ENCODE results near the gene KIF3C.
"Not testable (repeated sequence)": the region's sequence is repeated elsewhere in the genome, so short reads cannot be mapped to it uniquely, and the experiment has no call there.

KIF3C gene

DNA sequence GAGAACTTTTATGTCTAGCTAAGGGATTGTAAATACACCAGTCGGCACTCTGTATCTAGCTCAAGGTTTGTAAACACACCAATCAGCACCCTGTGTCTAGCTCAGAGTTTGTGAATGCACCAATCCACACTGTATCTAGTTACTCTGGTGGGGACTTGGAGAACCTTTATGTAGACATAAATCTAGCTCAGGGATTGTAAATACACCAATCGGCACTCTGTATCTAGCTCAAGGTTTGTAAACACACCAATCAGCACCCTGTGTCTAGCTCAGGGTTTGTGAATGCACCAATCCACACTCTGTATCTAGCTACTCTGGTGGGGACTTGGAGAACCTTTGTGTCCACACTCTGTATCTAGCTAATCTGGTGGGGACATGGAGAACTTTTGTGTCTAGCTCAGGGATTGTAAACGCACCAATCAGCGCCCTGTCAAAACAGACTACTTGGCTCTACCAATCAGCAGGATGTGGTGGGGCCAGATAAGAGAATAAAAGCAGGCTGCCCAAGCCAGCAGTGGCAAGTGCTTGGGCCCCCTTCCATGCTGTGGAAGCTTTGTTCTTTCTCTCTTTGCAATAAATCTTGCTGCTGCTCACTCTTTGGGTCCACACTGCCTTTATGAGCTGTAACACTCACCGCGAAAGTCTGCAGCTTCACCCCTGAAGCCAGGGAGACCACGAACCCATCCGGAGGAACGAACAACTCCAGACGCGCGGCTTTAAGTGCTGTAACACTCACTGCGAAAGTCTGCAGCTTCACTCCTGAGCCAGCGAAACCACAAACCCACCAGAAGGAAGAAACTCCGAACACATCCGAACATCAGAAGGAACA lies 66.1 kb downstream of the KIF3C start:
- DNase-seq (ENCODE audit: low spot score) = not testable (repeated sequence)

- not testable (repeated sequence) for DNase-seq (ENCODE audit: low spot score)
Observed at GRCh38 chr2:25915411-25915810, 66.9 kb downstream of the KIF3C start.

GRCh38 chr2:25913696-25913973 lies 68.7 kb downstream of the KIF3C start:
- DNase-seq (ENCODE audit: low spot score) = not testable (repeated sequence)

DNA sequence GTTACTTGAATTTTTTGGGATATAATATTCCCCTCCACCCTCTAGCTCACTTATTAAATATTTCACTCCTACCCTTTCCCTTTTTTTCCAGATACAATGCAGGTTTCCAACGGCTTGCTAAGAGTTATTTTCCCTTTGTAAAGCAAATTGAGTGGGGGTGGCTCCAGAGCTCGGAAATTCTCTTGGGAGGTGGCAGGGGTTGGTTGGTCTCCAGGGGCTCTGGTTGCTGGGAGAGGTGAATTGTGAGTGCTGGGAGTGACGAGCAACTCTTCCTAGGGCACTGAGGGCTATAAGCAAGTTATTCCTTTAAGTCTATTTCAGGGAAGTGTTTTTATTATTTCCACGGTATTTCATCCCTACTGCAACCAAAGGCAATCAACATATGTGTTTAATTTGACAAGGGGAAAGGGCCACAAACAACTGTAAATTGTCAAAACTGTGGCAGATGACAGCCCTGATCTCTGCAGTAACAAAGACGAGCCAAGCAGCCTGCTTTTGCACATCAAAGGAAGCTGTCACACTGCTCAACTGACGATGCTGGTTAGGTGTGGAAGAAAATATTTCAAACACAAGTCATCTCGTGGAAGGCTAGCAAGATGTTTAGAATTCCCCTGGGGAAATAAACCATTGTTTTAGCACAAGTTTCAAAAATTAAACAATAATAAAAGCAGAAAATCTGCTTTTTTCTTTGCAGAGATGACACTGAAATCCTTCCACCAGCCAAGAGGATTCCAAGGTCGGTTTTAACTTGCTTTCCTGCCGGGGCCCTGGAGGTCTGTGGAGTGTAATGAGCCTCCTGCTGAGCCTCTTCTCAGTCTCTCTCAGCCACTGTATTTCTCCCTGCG lies 69.2 kb downstream of the KIF3C start:
- DNase-seq (ENCODE audit: low spot score) = peak; percentile 52

- DNase-seq (ENCODE audit: low spot score) = not testable (repeated sequence)
Observed at GRCh38 chr2:25909574-25909973, 72.7 kb downstream of the KIF3C start.

DNA sequence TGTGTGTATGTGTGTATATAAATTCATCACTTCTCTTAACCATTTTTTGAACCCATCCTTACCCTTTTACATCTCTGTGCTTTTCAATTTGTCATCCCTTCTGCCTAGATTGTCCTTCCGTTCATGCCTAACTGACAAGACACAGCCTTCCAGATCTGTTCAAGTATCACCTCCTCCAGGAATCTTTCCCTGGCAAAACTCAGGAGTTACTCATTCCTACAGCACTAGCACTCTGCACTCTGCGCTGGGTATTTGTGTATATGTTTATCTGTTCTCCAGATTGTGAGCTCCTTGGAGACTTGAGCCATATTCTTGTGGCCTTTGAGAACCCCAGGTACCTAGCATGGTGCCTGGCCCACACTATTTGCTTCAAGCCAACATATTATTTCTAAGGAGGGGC lies 77.2 kb downstream of the KIF3C start:
- no peak for DNase-seq (ENCODE audit: low spot score)

- no peak for DNase-seq (ENCODE audit: low spot score)
Observed at GRCh38 chr2:25903216-25903776, 79.0 kb downstream of the KIF3C start.

DNA sequence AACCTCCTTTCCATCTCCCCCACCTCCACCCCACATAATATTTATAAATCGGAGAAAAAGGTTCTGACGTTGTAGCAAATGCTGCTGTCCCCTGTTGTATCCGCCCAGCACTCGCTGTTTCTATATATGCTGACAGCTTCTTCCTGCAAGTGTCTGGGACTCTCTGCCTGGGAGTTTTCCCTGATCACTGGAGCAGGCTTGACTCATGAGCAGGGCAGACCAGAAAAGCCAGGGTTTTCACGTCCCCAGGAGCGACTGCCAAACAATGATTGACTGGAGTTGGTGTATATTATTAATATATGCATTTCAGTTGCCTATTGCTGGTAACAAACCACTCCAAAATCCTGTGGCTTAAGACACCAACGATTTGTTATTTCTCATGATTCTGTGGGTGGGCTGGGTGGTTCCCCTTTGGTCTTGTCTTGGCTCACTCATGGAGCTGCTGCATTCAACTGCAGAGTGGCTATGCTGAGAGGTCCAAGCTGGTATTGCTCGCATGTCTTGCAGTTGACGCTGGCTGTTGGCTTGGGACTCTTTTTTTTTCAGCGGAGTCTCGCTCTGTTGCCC lies 82.8 kb downstream of the KIF3C start:
- DNase-seq (ENCODE audit: low spot score) = no peak

DNA sequence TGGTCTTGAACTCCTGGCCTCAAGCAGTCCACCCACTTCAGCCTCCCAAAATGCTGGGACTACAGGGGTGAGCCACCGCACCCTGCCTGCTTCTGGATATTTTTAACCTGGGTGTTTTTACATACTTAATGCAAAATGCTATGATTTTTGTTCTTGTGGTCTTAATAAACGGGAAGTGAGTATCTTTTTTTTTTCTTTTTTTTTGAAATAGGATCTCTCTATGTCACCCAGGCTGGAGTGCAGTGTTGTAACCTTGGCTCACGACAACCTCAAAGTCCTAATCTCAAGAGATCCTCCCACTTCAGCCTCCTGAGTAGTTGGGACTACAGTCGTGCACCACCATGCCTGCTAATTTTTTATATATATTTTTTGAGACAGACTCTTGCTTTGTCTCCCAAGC lies 84.8 kb downstream of the KIF3C start:
- no peak for DNase-seq (ENCODE audit: low spot score)

DNA sequence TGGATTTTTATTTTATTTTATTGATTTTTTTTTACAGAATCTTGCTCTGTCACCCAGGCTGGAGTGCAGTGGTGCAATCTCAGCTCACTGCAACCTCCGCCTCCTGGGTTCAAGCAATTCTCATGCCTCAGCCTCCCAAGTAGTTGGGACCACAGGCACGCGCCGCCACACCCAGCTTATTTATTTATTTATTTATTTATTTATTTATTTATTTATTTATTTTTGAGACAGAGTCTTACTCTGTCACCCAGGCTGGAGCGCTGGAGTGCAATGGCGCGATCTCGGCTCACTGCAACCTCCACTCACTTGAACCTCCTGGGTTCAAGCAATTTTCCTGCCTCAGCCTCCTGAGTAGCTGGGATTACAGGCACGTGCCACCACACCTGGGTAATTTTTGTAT lies 86.0 kb downstream of the KIF3C start:
- DNase-seq (ENCODE audit: low spot score) = not testable (repeated sequence)

DNA sequence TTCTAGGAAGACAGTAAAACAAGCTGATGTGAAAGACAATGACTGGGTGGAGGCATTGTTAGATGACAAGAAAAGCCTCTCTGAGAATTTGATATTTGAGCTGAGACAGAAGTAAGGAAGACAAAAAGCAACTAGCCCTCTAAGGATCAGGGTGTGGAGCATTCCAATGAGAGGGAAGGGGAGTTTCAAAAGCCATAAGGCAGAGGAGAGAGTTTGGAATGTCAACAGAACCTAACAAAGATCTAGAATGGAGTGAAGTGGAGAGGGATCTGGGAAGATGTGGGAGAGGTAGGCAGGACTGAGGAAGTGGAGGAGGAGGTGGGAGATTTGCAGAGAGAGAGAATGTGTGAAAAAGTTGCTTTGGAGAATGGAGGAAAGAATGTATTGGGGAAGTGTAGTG lies 86.7 kb downstream of the KIF3C start:
- DNase-seq (ENCODE audit: low spot score) = no peak

DNA sequence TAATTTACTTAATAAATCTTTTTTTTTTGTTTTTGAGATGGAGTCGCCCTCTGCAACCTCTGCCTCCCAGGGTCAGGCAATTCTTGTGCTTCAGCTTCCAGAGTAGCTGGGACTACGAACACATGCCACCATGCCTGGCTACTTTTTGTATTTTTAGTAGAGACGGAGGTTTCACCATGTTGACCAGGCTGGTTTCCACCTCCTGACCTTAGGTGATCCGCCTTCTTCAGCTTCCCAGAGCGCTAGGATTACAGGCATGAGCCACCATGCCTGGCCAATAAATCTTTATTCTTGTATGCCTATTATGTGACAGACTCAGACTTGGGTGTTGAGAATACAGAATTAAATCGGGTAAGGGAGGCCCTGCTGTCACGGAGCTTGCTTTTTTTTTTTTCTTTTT lies 87.3 kb downstream of the KIF3C start:
- no peak for DNase-seq (ENCODE audit: low spot score)

DNA sequence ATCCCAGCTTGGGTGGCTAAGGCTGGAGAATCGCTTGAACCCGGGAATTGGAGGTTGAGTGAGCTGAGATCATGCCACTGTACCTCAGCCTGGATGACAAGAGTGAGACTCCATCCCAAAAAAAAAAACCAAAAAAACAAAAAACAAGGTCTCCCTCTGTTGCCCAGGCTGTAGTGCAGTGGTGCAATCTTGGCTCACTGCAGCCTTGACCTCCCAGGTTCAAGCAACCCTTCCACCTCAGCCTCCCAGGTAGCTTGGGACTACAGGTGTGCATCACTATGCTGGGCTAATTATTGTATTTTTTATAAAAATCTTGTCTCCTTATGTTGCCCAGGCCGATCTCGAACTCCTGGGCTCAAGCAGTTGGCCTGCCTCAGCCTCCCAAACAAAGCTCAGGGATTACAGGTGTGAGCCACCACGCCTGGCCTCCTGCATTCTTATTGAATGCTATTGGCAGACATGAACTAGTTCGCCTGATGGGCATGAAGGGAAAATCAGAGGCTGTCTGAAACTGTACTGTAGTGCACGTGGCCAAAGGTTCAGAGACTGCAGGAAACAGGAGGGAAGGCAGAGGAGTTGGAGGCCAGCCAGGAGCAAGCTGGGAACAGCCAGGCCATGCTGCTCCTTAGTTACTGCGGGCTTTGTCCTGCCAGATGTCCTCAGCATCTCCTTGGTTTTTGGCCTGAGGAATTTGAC lies 88.0 kb downstream of the KIF3C start:
- DNase-seq (ENCODE audit: low spot score) = peak; percentile 71

DNA sequence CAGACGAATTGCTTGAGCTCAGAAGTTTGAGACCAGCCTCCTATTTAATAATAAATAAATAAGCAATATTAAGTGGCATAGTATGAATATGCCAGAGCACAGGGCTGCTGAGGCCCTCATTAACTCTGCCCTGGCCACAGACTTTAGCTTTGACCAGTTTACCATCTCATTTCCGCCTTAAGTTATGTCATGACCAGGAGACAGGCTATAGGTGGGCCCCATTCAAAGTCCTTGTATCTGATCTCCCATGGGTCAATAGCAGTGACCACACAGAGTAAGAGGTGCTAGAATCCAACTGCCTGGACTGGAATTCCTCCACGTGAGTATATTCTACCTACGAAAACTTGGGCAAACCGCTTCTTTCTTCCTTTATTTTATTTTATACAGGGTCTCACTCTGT lies 90.6 kb downstream of the KIF3C start:
- no peak for DNase-seq (ENCODE audit: low spot score)

GRCh38 chr2:25887624-25888242 lies 94.6 kb downstream of the KIF3C start:
- DNase-seq (ENCODE audit: low spot score) = no peak

GRCh38 chr2:25885933-25886332 lies 96.4 kb downstream of the KIF3C start:
- DNase-seq (ENCODE audit: low spot score) = peak; percentile 40

GRCh38 chr2:25881764-25882163 lies 100.5 kb downstream of the KIF3C start:
- no peak for DNase-seq (ENCODE audit: low spot score)

- DNase-seq (ENCODE audit: low spot score) = no peak
Observed at GRCh38 chr2:25879133-25879730, 103.1 kb downstream of the KIF3C start.

DNA sequence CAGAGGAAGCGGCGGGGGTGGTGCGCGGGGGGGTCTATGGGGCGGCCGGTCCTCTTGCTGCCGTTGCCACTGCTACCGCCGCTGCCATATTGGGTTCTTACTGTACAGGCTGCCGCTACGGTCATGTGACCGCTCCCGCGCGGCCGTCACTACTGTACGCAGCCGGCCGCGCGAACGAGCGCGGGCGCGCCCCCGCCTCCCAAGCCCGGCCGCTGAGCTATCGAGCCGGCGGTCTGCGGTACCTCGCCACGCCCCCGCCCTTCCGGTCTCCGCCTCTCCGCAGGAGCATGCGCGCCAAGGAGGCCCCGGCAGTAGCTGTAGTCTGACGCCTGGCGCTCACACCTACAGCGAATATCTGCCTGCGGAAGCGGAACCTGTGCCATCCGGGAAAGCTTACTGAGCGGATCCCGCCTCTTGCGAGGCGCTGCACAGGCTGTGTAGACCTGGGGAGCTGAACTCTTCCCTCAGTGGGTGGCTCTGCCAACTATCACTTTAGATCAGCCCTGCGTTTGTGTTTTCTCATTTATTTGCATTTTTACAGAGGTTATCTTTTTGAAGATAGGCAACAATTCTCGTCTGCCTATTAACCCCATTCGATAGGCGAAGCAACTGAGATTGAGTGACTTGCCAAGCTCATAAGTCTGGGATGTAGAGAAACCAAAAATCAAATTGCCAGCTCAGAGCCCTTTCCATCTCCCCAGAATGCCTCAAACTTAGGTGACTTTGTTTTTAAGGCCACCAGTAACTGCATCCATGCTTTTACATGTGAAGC lies 103.8 kb downstream of the KIF3C start, which contains the start of gene ASXL2:
ASXL2 (minus strand) TSS at position 127 of the 772 bp plus-strand sequence. CDS start 265 bp downstream, outside the sequence.
- peak; percentile 99 for DNase-seq (ENCODE audit: low spot score)

All from AG20443 (cell line).